ENCODE data around the gene PADI4.

GRCh38 chr1:17358557-17358956 lies 50.6 kb downstream of the PADI4 start:
- TF ChIP-seq POLR2A (IDR thresholded peaks at IDR 0.05; ENCODE audit: extremely low read depth, insufficient read length) (no peak), CTCF (IDR thresholded peaks at IDR 0.05; ENCODE audit: low read depth, low read length) (no peak)

Measured in NB4 (cell line).